Sigmoid colon (tissue), 4 donors: ENCODE data around the gene RAB3A.

ENCODE experiments used
- EP300 ChIP-seq, 4 donors: sonication (generic); formaldehyde crosslinking; IDR thresholded peaks; one replicate each; pipeline ENCODE4 v1.6.1; 2017; ENCODE audit warnings: antibody characterized with exemption in 4 of 4
- POLR2A ChIP-seq, 2 donors: fragments of 450-650 bp; IDR thresholded peaks; one replicate each; pipeline ENCODE4 v1.6.1; 2016; ENCODE audit warnings: antibody characterized with exemption in 2 of 2, mild to moderate bottlenecking in 2 of 2, moderate library complexity in 2 of 2
- POLR2AphosphoS5 ChIP-seq, 4 donors: sonication (generic); formaldehyde crosslinking; IDR thresholded peaks; one replicate each; pipeline ENCODE4 v1.6.1; 2017; ENCODE audit warnings: antibody characterized with exemption in 4 of 4
- TF ChIP-seq, protein P1 (sequence below), 4 experiments: fragments of 450-650 bp in 3 of 4; fragments of 200-600 bp in 1 of 4; IDR thresholded peaks; one replicate each; pipeline ENCODE4 v1.5.1; 2016 to 2019; ENCODE audit warnings: antibody characterized with exemption in 4 of 4, mild to moderate bottlenecking in 3 of 4, moderate library complexity in 2 of 4

DNA sequence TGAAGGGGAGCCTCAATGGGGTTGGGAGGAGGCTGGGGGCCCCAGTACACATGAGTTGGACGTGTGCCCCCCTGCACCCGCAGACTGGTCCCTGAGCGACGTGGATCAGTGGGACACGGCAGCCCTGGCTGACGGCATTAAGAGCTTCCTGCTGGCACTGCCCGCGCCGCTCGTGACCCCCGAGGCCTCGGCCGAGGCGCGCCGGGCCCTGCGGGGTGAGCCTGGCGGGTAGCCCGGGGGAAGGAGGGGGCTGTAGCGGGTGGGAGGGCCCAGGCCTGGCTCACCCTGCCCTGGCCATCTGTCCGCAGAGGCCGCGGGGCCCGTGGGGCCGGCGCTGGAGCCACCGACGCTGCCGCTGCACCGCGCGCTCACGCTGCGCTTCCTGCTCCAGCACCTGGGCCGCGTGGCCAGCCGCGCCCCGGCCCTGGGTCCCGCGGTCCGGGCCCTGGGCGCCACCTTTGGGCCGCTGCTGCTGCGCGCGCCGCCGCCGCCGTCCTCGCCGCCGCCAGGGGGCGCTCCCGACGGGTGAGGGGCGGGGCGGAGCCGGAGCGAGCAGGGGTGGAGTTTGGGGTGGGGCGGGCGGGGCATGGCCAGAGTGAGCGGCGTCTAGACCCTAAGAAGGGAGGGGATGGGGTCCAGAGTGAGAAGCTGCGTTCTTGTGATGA is 42.7 kb downstream of the RAB3A start:
- TF ChIP-seq, protein P1, sequence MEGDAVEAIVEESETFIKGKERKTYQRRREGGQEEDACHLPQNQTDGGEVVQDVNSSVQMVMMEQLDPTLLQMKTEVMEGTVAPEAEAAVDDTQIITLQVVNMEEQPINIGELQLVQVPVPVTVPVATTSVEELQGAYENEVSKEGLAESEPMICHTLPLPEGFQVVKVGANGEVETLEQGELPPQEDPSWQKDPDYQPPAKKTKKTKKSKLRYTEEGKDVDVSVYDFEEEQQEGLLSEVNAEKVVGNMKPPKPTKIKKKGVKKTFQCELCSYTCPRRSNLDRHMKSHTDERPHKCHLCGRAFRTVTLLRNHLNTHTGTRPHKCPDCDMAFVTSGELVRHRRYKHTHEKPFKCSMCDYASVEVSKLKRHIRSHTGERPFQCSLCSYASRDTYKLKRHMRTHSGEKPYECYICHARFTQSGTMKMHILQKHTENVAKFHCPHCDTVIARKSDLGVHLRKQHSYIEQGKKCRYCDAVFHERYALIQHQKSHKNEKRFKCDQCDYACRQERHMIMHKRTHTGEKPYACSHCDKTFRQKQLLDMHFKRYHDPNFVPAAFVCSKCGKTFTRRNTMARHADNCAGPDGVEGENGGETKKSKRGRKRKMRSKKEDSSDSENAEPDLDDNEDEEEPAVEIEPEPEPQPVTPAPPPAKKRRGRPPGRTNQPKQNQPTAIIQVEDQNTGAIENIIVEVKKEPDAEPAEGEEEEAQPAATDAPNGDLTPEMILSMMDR (IDR thresholded peaks at IDR 0.05): peak in 1 of 4 experiments; percentile 61
- no peak for TF ChIP-seq POLR2A (IDR thresholded peaks at IDR 0.05)
- TF ChIP-seq POLR2AphosphoS5 (IDR thresholded peaks at IDR 0.05): no peak
- no peak for TF ChIP-seq EP300 (IDR thresholded peaks at IDR 0.05)
